Body of pancreas (tissue), 4 donors: ENCODE data around the gene DHRS11. TPM values are rescaled to one million over a fixed set of nuclear protein-coding genes. Genes with fewer than 3 reads are reported as not detected.

Source experiments
- ATAC-seq: fragments of 150-250 bp; one replicate; pipeline ENCODE4 v1.9.1; 2016
- DNase-seq, 4 donors: peaks; one replicate each; pipeline ENCODE4 v3.0.0-alpha.2; 2019
- H3K27ac ChIP-seq, 4 donors: fragments of 200-600 bp; sonication (generic); 1 replicate in 3 of 4; 2 replicates in 1 of 4; pipeline versions ENCODE4 v1.5.1 to v1.6.1; 2016 to 2019; ENCODE audit warnings: mild to moderate bottlenecking in 1 of 4, mixed read lengths in 1 of 4, moderate library complexity in 1 of 4
- H3K27me3 ChIP-seq, 2 donors: fragments of 200-600 bp; sonication (generic); one replicate each; pipeline ENCODE4 v1.6.0; 2016; ENCODE audit warnings: mild to moderate bottlenecking in 1 of 2
- H3K36me3 ChIP-seq, 2 donors: fragments of 200-600 bp; sonication (generic); replicated peaks in 1 of 2; 2 replicates each; pipeline ENCODE4 v1.5.1; 2016; ENCODE audit warnings: low read depth in 2 of 2; ENCODE audit not compliant: insufficient read depth in 1 of 2
- H3K4me1 ChIP-seq: fragments of 200-600 bp; sonication (generic); one replicate; pipeline ENCODE4 v1.6.0; 2016
- H3K4me3 ChIP-seq, 2 donors: fragments of 200-600 bp; sonication (generic); 1 replicate in 1 of 2; 2 replicates in 1 of 2; pipeline ENCODE4 v1.5.1; 2016 to 2019
- H3K9me3 ChIP-seq, 3 donors: fragments of 200-600 bp; sonication (generic); 1 replicate in 2 of 3; 2 replicates in 1 of 3; pipeline ENCODE4 v1.5.1; 2016
- CTCF ChIP-seq, 7 experiments: fragments of 450-650 bp in 4 of 7; fragments of 200-600 bp in 3 of 7; sonication (generic) in 3 of 7; IDR thresholded peaks; one replicate each; pipeline ENCODE4 v1.5.1; 2016 to 2019; ENCODE audit warnings: antibody characterized with exemption in 7 of 7
- POLR2A ChIP-seq, 3 donors: fragments of 450-650 bp; IDR thresholded peaks; one replicate each; pipeline ENCODE4 v1.6.1; 2016; ENCODE audit warnings: antibody characterized with exemption in 3 of 3, mild to moderate bottlenecking in 2 of 3
- WGBS, 2 donors: methylation state at CpG; one replicate each; pipeline ENCODE4 v1.1.5; 2017; 5-methylcytosine and 5-hydroxymethylcytosine counted together
- intact Hi-C: fragments of 100-400 bp; cut with DNase I; formaldehyde crosslinking; loops from one replicate; pipeline ENCODE4 v1.15.1; 2023
- total RNA-seq, 2 donors: library from RNA; depleted of rRNA; stranded (reverse); fragments of >200 nt; gene quantifications; one replicate each; pipeline ENCODE4 v1.1.0, GENCODE V29; 2016

Gene DHRS11
- total RNA-seq, 2 donors from 2014 or later = 7.0 to 16.5 TPM

DNA sequence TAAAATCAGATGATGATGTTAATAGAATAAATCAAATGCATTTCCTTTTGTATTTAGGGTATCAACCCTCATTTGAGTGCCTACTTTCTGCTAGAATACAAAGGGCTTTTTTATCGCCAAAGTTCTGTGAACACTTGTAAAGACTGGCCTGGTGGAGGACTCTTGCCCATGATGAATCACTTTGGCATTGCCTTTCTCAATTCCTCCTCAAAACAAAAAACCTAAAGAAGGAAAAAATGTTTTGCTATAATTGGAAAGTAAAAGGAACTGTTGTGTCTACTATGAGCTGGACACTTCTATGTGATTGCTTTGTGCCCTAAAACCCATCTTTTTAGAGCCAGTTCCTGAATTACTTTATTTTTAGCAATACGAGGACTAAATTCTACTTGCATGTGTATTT lies 13.0 kb upstream of the DHRS11 start:
- DNase-seq (no peak), ATAC-seq (no peak)
- Histone ChIP-seq H3K27me3 (no peaks in the 10 kb centered on the region), H3K36me3 (peaks cover 4 to 22% of the 10 kb centered on the region in 2 donors), H3K27ac (no peak overlapping the region), H3K4me1 (no peaks in the 10 kb centered on the region), H3K9me3 (no peaks in the 10 kb centered on the region), H3K4me3 (no peak overlapping the region)
- TF ChIP-seq POLR2A (IDR thresholded peaks at IDR 0.05) (no peak), CTCF (IDR thresholded peaks at IDR 0.05) (no peak)
- intact Hi-C loops = no loop called here
- 87 to 91% methylated on average over 2 of the region's 2 CpGs for WGBS, 2 donors

GRCh38 chr17:36583787-36584186 lies 7.9 kb upstream of the DHRS11 start:
- intact Hi-C loops = no loop called here
- Histone ChIP-seq H3K4me3 (no peak overlapping the region), H3K27ac (no peak overlapping the region), H3K9me3 (no peaks in the 10 kb centered on the region), H3K27me3 (no peaks in the 10 kb centered on the region), H3K4me1 (no peaks in the 10 kb centered on the region), H3K36me3 (peaks cover 4 to 41% of the 10 kb centered on the region in 2 donors)
- ATAC-seq = no peak
- no peak for DNase-seq
- TF ChIP-seq POLR2A (IDR thresholded peaks at IDR 0.05) (no peak), CTCF (IDR thresholded peaks at IDR 0.05) (no peak)
- 25 to 31% methylated on average over 1 of the region's 1 CpG for WGBS, 2 donors

DNA sequence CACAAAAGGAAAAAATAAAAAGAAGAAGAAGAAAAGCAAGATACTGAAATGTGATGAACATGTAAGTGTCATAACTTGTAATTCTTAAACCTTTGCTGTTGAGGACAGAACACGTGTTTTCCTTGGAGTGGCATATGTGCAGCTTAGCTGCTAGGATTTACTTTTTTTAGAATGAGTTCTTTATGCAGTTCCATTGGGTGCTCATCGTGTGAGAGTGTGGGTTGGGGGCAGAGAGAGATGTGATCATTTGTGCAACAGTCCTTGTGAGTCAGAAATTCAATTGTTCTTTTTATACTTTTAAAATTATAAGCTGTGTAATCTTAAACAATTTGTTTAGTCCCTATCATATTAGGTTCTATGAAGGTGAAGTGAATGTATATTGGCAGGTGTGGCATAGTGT lies 5.5 kb upstream of the DHRS11 start:
- intact Hi-C loops = no loop called here
- TF ChIP-seq POLR2A (IDR thresholded peaks at IDR 0.05) (no peak), CTCF (IDR thresholded peaks at IDR 0.05) (no peak)
- WGBS, 2 donors = 89 to 93% methylated on average over 2 of the region's 2 CpGs

GRCh38 chr17:36590082-36590481 lies 1.6 kb upstream of the DHRS11 start:
- WGBS, 2 donors = 48 to 53% methylated on average over 2 of the region's 2 CpGs
- H3K9me3 ChIP-seq = no peaks in the 10 kb centered on the region
- intact Hi-C loops = loop anchor here (10.0 kb wide), 1 partner anchor 45 kb away; the partner anchor contains the start of gene GGNBP2
- DNase-seq (no peak), ATAC-seq (no peak)
- TF ChIP-seq CTCF (IDR thresholded peaks at IDR 0.05) (no peak), POLR2A (IDR thresholded peaks at IDR 0.05) (no peak)
- no peak overlapping the region for H3K4me3 ChIP-seq
- H3K27ac ChIP-seq = no peak overlapping the region
- peaks cover 25% of the 10 kb centered on the region for H3K4me1 ChIP-seq
- no peaks in the 10 kb centered on the region for H3K27me3 ChIP-seq
- peaks cover 6 to 24% of the 10 kb centered on the region in 2 donors for H3K36me3 ChIP-seq

More for the DNA sequence above, 5.5 kb upstream of the DHRS11 start:
- no peak for ATAC-seq
- Histone ChIP-seq H3K36me3 (peaks cover 10 to 35% of the 10 kb centered on the region in 2 donors), H3K27ac (no peak overlapping the region), H3K27me3 (no peaks in the 10 kb centered on the region), H3K4me3 (no peak overlapping the region), H3K9me3 (no peaks in the 10 kb centered on the region), H3K4me1 (peaks cover 3% of the 10 kb centered on the region)
- DNase-seq = no peak

DNA sequence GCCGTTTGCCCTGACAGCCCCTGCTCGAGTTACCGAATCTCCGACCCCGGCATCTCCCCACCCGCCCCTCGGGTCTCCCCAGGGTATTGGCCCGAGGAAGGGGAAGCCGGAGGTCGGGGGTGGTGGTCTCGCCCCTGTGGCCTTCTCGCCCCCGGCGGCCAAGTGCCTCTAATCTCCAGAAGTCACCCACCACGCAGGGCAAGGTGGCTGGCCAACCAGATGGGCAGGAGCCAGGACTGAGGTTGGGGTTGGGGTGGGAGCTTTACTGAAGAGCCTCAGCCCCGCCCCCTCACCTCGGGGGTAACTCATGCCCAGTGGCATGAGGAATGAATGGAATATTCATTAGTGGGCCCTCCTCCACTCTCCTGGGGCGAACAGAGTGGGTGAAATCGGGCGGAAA lies 637 bp downstream of the DHRS11 start:
- Histone ChIP-seq H3K27ac (peak overlapping the region in 1 of 4 donors; percentile 56), H3K9me3 (no peaks in the 10 kb centered on the region), H3K4me1 (peaks cover 25% of the 10 kb centered on the region), H3K36me3 (peaks cover 6 to 7% of the 10 kb centered on the region in 2 donors), H3K27me3 (no peaks in the 10 kb centered on the region), H3K4me3 (peak overlapping the region; percentile 77 to 91)
- intact Hi-C loops = loop anchor here (10.0 kb wide), 1 partner anchor 48 kb away; the partner anchor contains the start of gene GGNBP2
- TF ChIP-seq POLR2A (IDR thresholded peaks at IDR 0.05) = no peak
- no peak for TF ChIP-seq CTCF (IDR thresholded peaks at IDR 0.05)
- peak; percentile 22 to 43 (median 27) for DNase-seq
- ATAC-seq = no peak
- WGBS, 2 donors = 3% methylated on average over 9 to 16 of the region's 20 CpGs
